Measurements from ENCODE around the gene OLFML2A.
"Not testable (repeated sequence)": the region's sequence is repeated elsewhere in the genome, so short reads cannot be mapped to it uniquely, and the experiment has no call there.

The OLFML2A gene

GRCh38 chr9:124831642-124832364 is 54.9 kb downstream of the OLFML2A start:
- DNase-seq: no peak

GRCh38 chr9:124834591-124834990 is 57.7 kb downstream of the OLFML2A start:
- DNase-seq: no peak

- no peak for DNase-seq
Observed at GRCh38 chr9:124835026-124835557, 58.2 kb downstream of the OLFML2A start.

GRCh38 chr9:124838132-124838531 is 61.2 kb downstream of the OLFML2A start:
- DNase-seq: not testable (repeated sequence)

DNA sequence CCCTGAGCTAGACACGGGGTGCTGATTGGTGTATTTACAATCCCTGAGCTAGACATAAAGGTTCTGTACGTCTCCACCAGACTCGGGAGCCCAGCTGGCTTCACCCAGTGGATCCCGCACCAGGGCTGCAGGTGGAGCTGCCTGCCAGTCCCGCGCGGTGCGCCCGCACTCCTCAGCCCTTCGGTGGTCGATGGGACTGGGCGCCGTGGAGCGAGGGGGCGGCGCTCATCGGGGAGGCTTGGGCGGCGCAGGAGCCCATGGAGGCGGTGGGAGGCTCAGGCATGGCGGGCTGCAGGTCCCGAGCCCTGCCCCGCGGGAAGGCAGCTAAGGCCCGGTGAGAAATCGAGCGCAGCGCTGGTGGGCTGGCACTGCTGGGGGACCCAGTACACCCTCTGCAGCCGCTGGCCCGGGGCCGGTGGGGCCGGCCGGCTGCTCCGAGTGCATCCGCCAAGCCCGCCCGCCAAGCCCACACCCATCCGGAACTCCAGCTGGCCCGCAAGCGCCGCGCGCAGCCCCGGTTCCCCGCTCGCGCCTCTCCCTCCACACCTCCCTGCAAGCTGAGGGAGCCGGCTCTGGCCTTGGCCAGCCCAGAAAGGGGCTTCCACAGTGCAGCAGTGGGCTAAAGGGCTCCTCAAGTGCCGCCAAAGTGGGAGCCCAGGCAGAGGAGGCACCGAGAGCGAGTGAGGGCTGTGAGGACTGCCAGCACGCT is 61.8 kb downstream of the OLFML2A start:
- DNase-seq: not testable (repeated sequence)

DNA sequence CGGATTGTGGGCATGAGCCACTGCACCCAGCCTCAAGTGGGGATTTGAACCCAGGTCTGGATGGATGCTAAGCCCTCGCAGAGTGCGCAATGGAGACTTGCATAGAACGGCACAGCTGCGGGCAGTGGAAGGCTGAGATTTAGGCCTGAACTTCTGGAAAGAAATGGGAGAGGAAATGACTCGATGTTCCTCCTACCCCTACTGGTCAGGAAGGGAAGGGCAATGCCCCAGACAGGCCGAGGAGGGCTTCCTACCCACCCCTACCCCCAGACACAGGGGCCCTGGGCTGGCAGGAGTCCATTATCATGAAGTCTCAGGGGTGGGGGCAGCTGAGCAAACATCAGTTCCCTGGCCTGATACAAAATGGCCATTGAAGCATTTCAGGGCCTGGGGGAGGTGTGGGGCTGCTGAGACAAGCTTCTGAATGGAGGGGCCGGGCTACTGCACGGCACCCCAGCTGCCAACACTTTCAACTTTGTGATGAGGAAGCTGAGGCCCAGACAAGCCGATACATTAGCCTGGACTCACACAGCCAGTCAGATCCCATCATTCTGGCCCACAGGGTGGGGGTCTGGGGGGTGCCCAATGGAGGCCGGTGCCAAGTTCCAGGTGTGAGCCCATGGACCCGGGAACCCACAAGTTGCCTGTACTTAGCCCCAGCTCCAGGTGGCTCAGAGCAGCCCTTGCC is 62.8 kb downstream of the OLFML2A start:
- DNase-seq: no peak

- DNase-seq: no peak
Observed at GRCh38 chr9:124840300-124840833, 63.4 kb downstream of the OLFML2A start.

GRCh38 chr9:124841075-124841821 is 64.3 kb downstream of the OLFML2A start:
- no peak for DNase-seq

- no peak for DNase-seq
Observed at GRCh38 chr9:124843456-124844034, 66.6 kb downstream of the OLFML2A start.

DNA sequence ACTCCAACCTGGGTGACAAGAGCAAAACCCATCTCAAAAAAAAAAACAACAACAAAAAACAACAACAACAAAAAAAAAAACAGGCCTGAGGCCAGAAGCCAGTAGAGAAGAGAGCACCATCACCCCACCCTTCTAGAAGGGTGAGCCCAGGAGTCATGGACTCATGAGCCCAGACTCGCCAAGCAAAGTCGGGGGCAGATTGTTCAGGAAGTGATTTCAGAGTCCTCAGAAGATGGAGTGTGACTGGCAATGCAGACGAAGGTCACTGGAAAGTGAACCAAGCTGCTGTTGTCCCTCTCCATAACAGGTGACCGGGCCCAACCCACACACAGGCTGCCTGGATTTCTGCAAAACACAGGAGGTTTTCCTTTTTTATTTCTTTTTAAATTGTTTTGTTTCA is 67.4 kb downstream of the OLFML2A start:
- no peak for DNase-seq

DNA sequence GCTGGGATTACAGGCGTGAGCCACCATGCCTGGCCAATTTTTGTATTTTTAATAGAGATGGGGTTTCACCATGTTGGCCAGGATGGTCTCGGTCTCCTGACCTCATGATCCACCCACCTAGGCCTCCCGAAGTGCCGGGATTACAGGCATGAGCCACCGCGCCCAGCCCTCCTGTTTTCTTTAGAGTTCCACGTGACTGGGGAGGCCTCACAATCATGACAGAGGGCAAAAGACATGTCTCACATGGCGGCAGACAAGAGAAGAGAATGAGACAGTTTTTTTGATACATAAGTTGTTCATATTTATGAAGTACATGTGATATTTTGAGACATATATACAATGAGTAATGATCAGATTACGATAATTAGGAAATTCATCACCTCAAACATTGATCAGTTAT is 69.5 kb downstream of the OLFML2A start:
- DNase-seq: not testable (repeated sequence)

- DNase-seq: no peak
Observed at GRCh38 chr9:124846969-124847368, 70.0 kb downstream of the OLFML2A start.

- no peak for DNase-seq
Observed at GRCh38 chr9:124849801-124850200, 72.9 kb downstream of the OLFML2A start.

GRCh38 chr9:124852121-124852828 is 75.3 kb downstream of the OLFML2A start:
- DNase-seq: no peak

DNA sequence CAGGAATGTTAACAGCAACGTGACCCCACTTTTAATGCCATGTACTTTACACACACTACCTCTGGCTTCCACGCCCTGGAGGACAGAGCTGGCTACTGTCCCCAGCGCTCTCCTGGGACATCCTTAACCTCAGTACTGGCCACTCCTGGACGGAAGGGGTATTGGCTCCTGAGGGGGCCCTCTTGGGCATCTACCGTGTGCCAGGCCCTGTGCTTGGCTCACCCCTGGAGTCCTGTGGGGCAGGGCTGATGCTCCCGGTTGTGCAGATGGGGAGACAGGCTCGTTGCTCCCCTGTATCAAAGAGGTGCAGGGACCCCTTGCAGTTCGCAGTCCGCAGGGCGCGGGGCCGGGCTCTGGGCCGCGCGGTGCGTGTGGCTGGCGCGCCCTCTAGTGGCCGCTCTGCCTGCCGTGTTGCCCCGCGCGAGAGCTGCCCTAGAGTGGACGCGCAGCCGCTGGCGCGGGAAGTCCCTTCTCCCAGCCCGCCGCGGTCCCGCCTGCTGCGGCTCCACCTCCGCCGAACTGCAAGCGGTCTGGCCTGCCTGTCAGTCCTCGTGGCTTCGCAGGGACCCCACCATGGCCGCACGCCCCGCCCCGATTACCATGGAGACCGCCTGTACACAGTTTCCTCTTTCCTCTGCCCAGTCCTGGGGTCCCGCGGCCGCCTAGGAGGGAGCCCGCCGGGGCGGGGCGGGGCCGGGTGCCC is 76.0 kb downstream of the OLFML2A start, which contains the start of gene WDR38:
TSS of gene WDR38 (plus strand) at position 632 of the 703 bp plus-strand sequence. CDS start 72 bp downstream, outside the sequence.
- peak; percentile 71 to 76 for DNase-seq

- no peak for DNase-seq
Observed at GRCh38 chr9:124853605-124854143, 76.7 kb downstream of the OLFML2A start.

GRCh38 chr9:124854161-124854560 is 77.2 kb downstream of the OLFML2A start:
- no peak for DNase-seq

DNA sequence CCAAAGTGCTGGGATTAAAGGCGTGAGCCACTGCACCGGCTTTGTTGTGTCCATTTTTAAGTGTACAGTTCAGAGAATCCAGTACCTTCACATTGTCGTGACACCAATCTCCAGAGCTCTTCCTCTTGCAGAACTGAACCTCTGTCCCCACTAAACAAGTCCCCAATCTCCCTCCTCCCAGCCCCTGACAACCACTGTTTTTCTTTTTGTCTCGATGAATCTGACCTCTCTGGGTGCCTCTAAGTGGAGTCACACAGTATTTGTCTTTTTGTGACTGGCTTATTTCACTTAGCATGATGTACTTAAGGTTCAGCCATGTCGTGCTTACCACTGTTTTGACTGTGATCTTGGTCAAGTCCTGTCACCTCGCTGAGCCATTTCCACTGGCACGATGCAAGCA is 77.9 kb downstream of the OLFML2A start:
- DNase-seq: no peak

DNA sequence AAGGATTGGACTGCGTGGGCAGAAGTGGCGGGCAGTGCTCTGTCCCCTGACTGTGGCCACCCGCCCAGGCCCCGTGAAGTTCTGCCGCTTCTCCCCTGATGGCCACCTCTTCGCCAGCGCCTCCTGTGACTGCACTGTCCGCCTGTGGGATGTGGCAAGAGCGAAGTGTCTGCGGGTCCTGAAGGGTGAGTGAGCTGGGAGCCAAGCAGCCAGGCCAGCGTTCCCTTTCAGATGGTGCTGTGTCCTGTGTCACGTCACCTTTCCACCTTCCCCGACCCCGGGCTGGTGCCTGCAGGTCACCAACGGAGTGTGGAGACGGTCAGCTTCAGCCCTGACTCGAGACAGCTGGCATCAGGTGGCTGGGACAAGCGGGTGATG is 78.6 kb downstream of the OLFML2A start:
- DNase-seq: no peak
